IMR-90 (cell line): ENCODE data around the gene RAB1A. TPM values are rescaled to one million over a fixed set of nuclear protein-coding genes. Genes with fewer than 3 reads are reported as not detected.

ENCODE experiments used
- BHLHE40 ChIP-seq: fragments of 150-350 bp; IDR thresholded peaks from 2 replicates; pipeline ENCODE4 v1.6.1; 2016; ENCODE audit warnings: mild to moderate bottlenecking, low read depth, low read length
- MAZ ChIP-seq: IDR thresholded peaks from 2 replicates; pipeline ENCODE4 v1.6.1; 2012; ENCODE audit warnings: low read depth, mild to moderate bottlenecking, low read length, improper control_type of control experiment, moderate library complexity, borderline replicate concordance
- NFE2L2 ChIP-seq: fragments of 150-350 bp; IDR thresholded peaks from 2 replicates; pipeline ENCODE4 v1.6.1; 2016; ENCODE audit warnings: low read depth, mild to moderate bottlenecking, low read length
- RAD21 ChIP-seq: IDR thresholded peaks from 2 replicates; pipeline ENCODE4 v1.6.1; 2012; ENCODE audit warnings: low read length, improper control_type of control experiment
- RCOR1 ChIP-seq: IDR thresholded peaks from 2 replicates; pipeline ENCODE4 v1.6.1; 2012; ENCODE audit warnings: mild to moderate bottlenecking, low read length, improper control_type of control experiment; ENCODE audit not compliant: insufficient replicate concordance
- SMC3 ChIP-seq: fragments of 150-350 bp; IDR thresholded peaks from 2 replicates; pipeline ENCODE4 v1.6.1; 2016; ENCODE audit warnings: low read depth, mild to moderate bottlenecking, antibody characterized with exemption, low read length, moderate library complexity
- polyA plus RNA-seq, 3 experiments: library from polyadenylated mRNA; depleted of rRNA; stranded (reverse); fragments of >200 nt; gene quantifications; 2 replicates each; pipeline ENCODE4 v1.2.3, GENCODE V29; 2012; ENCODE audit warnings: low replicate concordance in 1 of 3
- total RNA-seq: library from RNA; depleted of rRNA; stranded (reverse); fragments of >200 nt; gene quantifications from 2 replicates; pipeline ENCODE4 v1.2.3, GENCODE V29; 2012

The RAB1A gene
- total and polyA plus RNA-seq, 2 of the 4 experiments (the other 2 are of a cell fraction) = 114 to 169 TPM

GRCh38 chr2:65072181-65072970 is 57.5 kb downstream of the RAB1A start (continued):
- TF ChIP-seq RAD21 = no peak
- no peak for TF ChIP-seq BHLHE40
- no peak for TF ChIP-seq MAZ
- no peak for TF ChIP-seq NFE2L2
- no peak for TF ChIP-seq RCOR1
- TF ChIP-seq SMC3 = no peak
